A673 (cell line): ENCODE measurements around the gene ETFA. TPM values are rescaled to one million over a fixed set of nuclear protein-coding genes. Genes with fewer than 3 reads are reported as not detected.

Experiments used
- BruUV-seq: library from RNA; stranded (reverse); fragments of 400-500 nt; replicated peaks from 2 replicates; lab custom pipeline; 2021; lab: Mats Ljungman, UMichigan
- CTCF ChIA-PET: fragments of 300-600 bp; sonication (Branson Sonifier 250); formaldehyde crosslinking; loops from one replicate; lab custom pipeline; 2022; ENCODE audit warnings: antibody characterized with exemption; lab: Charles Lee
- POLR2A ChIA-PET: fragments of 300-600 bp; sonication (Branson Sonifier 250); formaldehyde crosslinking; loops from one replicate; lab custom pipeline; 2022; ENCODE audit warnings: antibody characterized with exemption; ENCODE audit not compliant: low non-redundant PET; lab: Charles Lee
- DNase-seq: peaks from one replicate; pipeline ENCODE4 v3.0.0-alpha.2; 2015; ENCODE audit warnings: low spot score
- H3K27ac ChIP-seq: fragments of 200-600 bp; sonication (generic); 2 replicates; pipeline ENCODE4 v1.5.1; 2016; ENCODE audit warnings: mixed run types, low read depth, mild to moderate bottlenecking, mixed read lengths, antibody characterized with exemption, low read length; ENCODE audit not compliant: poor library complexity, severe bottlenecking
- H3K27me3 ChIP-seq: fragments of 200-600 bp; sonication (generic); replicated peaks from 2 replicates; pipeline ENCODE4 v1.6.1; 2017; ENCODE audit warnings: mixed run types, low read depth, mild to moderate bottlenecking, mixed read lengths, antibody characterized with exemption, low read length; ENCODE audit not compliant: insufficient read depth, poor library complexity
- H3K36me3 ChIP-seq: fragments of 200-600 bp; sonication (generic); 2 replicates; pipeline ENCODE4 v1.6.1; 2016; ENCODE audit warnings: mixed run types, mild to moderate bottlenecking, mixed read lengths, antibody characterized with exemption, low read length; ENCODE audit not compliant: insufficient read depth, poor library complexity, severe bottlenecking
- H3K4me1 ChIP-seq: fragments of 200-600 bp; sonication (generic); 2 replicates; pipeline ENCODE4 v1.6.1; 2017; ENCODE audit warnings: mixed run types, mild to moderate bottlenecking, mixed read lengths, antibody characterized with exemption, low read length; ENCODE audit not compliant: insufficient read depth, poor library complexity, severe bottlenecking
- H3K4me3 ChIP-seq: fragments of 200-600 bp; sonication (generic); 2 replicates; pipeline ENCODE4 v1.5.1; 2016; ENCODE audit warnings: low read depth, mixed run types, mild to moderate bottlenecking, mixed read lengths, low read length; ENCODE audit not compliant: poor library complexity, severe bottlenecking
- H3K9me3 ChIP-seq: fragments of 200-600 bp; sonication (generic); 2 replicates; pipeline ENCODE4 v1.6.1; 2016; ENCODE audit warnings: mixed run types, low read depth, mild to moderate bottlenecking, mixed read lengths, antibody characterized with exemption, low read length; ENCODE audit not compliant: poor library complexity, severe bottlenecking
- EZH2 ChIP-seq: fragments of 200-600 bp; sonication (generic); IDR thresholded peaks from 2 replicates; pipeline ENCODE4 v1.6.1; 2017; ENCODE audit warnings: borderline replicate concordance, low read depth, mild to moderate bottlenecking, mixed read lengths, antibody characterized with exemption, low read length; ENCODE audit not compliant: poor library complexity, severe bottlenecking
- intact Hi-C: fragments of 100-400 bp; cut with micrococcal nuclease; formaldehyde crosslinking; loops from one replicate; pipeline ENCODE4 v1.10.0; 2022; ENCODE audit not compliant: unreplicated experiment
- total RNA-seq: library from RNA; stranded (reverse); gene quantifications from 2 replicates; pipeline ENCODE4 v1.2.3, GENCODE V29; 2021
- TF ChIP-seq, protein P1 (sequence below): fragments of 300-800, 200-600 bp; sonication (generic); conservative IDR thresholded peaks from 2 replicates; pipeline ENCODE4 v1.5.1; 2017; ENCODE audit warnings: low read depth, mild to moderate bottlenecking, antibody characterized with exemption, low read length, moderate library complexity, mixed read lengths

Gene ETFA
- total RNA-seq, 1 experiment from 2014 or later = 133 TPM

DNA sequence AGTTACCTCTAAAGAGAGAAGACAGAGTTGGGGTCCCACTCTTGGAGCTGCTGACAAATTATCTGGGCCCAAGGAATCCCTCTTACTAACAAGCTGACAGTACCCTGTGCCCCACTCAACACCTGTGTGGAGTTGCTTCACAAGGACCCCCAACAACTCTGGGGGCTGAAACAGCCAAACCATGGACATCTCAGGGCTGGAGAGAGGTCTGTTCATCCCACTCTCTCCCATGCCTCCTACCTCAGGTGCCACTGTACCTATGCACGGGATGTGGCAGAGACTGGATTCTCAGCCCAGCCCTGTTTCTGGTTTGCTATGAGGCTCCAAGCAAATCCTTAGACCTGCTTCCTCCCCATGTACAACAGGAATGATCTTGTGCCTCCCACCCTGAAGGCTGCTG, 101.7 kb downstream of the ETFA start:
- H3K4me1 ChIP-seq = no peaks in the 10 kb centered on the region
- no peaks in the 10 kb centered on the region for H3K36me3 ChIP-seq
- no TSS peak for BruUV-seq
- no peaks in the 10 kb centered on the region for H3K27me3 ChIP-seq
- no peaks in the 10 kb centered on the region for H3K9me3 ChIP-seq
- intact Hi-C loops = no loop called here
- DNase-seq = no peak
- H3K27ac ChIP-seq = no peak overlapping the region
- TF ChIP-seq, protein P1, sequence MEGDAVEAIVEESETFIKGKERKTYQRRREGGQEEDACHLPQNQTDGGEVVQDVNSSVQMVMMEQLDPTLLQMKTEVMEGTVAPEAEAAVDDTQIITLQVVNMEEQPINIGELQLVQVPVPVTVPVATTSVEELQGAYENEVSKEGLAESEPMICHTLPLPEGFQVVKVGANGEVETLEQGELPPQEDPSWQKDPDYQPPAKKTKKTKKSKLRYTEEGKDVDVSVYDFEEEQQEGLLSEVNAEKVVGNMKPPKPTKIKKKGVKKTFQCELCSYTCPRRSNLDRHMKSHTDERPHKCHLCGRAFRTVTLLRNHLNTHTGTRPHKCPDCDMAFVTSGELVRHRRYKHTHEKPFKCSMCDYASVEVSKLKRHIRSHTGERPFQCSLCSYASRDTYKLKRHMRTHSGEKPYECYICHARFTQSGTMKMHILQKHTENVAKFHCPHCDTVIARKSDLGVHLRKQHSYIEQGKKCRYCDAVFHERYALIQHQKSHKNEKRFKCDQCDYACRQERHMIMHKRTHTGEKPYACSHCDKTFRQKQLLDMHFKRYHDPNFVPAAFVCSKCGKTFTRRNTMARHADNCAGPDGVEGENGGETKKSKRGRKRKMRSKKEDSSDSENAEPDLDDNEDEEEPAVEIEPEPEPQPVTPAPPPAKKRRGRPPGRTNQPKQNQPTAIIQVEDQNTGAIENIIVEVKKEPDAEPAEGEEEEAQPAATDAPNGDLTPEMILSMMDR = no peak
- no peak for TF ChIP-seq EZH2
- CTCF ChIA-PET = no interaction called here
- no peak overlapping the region for H3K4me3 ChIP-seq
- POLR2A ChIA-PET = no interaction called here

- no peaks in the 10 kb centered on the region for H3K36me3 ChIP-seq
- no peaks in the 10 kb centered on the region for H3K9me3 ChIP-seq
- no TSS peak for BruUV-seq
- no peak overlapping the region for H3K27ac ChIP-seq
- intact Hi-C loops = no loop called here
- no peaks in the 10 kb centered on the region for H3K4me1 ChIP-seq
- H3K27me3 ChIP-seq = no peaks in the 10 kb centered on the region
- POLR2A ChIA-PET = no interaction called here
- no peak for TF ChIP-seq EZH2
- TF ChIP-seq, protein P1 = no peak
- no peak overlapping the region for H3K4me3 ChIP-seq
- no peak for DNase-seq
- CTCF ChIA-PET = no interaction called here
Measured at GRCh38 chr15:76208786-76209424, 102.4 kb downstream of the ETFA start.

DNA sequence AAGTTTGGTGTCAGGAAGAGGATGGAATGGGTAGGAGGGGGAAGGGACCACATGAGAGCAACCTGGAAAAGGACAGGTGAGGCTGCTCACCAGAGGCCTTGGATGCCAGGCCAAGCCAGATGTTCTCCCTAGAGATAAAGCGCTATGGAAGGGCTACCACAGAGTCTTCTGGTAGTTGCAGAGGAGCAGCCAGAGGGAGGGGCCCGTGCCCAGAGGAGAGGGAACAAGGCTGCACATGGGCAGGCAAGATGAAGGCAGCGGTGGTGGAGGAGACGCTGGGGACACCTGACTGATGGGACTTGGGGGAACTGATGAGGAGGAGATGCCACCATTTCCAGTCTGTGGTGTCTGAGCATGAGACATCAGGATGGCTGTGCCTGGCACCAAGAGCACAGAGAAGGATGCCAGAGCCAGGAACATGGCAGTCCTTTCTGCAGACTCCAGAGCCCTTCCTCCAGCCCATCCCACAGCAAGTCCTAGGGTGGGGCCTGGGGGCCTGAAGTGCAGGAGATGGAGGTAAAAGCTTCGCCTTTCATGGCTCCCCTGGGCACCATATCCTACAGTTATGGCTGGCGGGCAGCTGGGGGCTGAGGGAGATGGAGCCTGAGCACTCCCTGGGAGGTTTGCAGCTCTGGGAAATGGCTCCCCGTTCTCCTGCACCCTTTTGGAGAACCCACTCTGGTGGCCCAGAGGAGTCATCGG, 103.0 kb downstream of the ETFA start:
- no peaks in the 10 kb centered on the region for H3K36me3 ChIP-seq
- BruUV-seq = no TSS peak
- no peaks in the 10 kb centered on the region for H3K27me3 ChIP-seq
- POLR2A ChIA-PET = no interaction called here
- CTCF ChIA-PET = no interaction called here
- no peaks in the 10 kb centered on the region for H3K4me1 ChIP-seq
- H3K4me3 ChIP-seq = no peak overlapping the region
- no peaks in the 10 kb centered on the region for H3K9me3 ChIP-seq
- intact Hi-C loops = no loop called here
- H3K27ac ChIP-seq = no peak overlapping the region
- TF ChIP-seq, protein P1 = no peak
- TF ChIP-seq EZH2 = no peak
- no peak for DNase-seq
